Brain microvascular endothelial cell (primary cell): Measurements from ENCODE around the gene PLEKHA4.
A peak's percentile ranks its signal among the peaks of the same experiment; 100 is the strongest.

Source experiments
- DNase-seq: peaks from one replicate; pipeline ENCODE4 v3.0.0-alpha.2; 2020
- H3K27ac ChIP-seq: fragments of 250-450 bp; sonication (Bioruptor Pico); 2 replicates; pipeline ENCODE4 v1.5.1; 2020; ENCODE audit warnings: mild to moderate bottlenecking, moderate library complexity
- H3K27me3 ChIP-seq: fragments of 250-450 bp; sonication (Bioruptor Pico); replicated peaks from 2 replicates; pipeline ENCODE4 v1.5.1; 2020; ENCODE audit warnings: mild to moderate bottlenecking
- H3K36me3 ChIP-seq: fragments of 250-450 bp; sonication (Bioruptor Pico); replicated peaks from 2 replicates; pipeline ENCODE4 v1.5.1; 2020; ENCODE audit warnings: mild to moderate bottlenecking
- H3K4me3 ChIP-seq: 2 replicates; pipeline ENCODE4 v1.5.1; 2011; ENCODE audit warnings: low read depth, mild to moderate bottlenecking, control low read depth, low read length, moderate library complexity
- in situ Hi-C: cut with HindIII; loops from 2 replicates; pipeline ENCODE4 v1.10.0; 2017; ENCODE audit warnings: low sequenced_read_pairs, low pct_ligation_motif_present
- TF ChIP-seq, protein P1 (sequence below): IDR thresholded peaks from 2 replicates; pipeline ENCODE4 v1.5.1; 2011; ENCODE audit warnings: low read depth, mild to moderate bottlenecking, moderate library complexity, low read length, control low read depth, inconsistent platforms; ENCODE audit errors: missing control alignments

The PLEKHA4 gene

GRCh38 chr19:48867123-48867745 lies 1.2 kb downstream of the PLEKHA4 start:
- Histone ChIP-seq H3K27me3 (no peaks in the 10 kb centered on the region), H3K36me3 (peaks cover 2% of the 10 kb centered on the region), H3K27ac (no peak overlapping the region), H3K4me3 (peak overlapping the region; percentile 60)
- TF ChIP-seq, protein P1, sequence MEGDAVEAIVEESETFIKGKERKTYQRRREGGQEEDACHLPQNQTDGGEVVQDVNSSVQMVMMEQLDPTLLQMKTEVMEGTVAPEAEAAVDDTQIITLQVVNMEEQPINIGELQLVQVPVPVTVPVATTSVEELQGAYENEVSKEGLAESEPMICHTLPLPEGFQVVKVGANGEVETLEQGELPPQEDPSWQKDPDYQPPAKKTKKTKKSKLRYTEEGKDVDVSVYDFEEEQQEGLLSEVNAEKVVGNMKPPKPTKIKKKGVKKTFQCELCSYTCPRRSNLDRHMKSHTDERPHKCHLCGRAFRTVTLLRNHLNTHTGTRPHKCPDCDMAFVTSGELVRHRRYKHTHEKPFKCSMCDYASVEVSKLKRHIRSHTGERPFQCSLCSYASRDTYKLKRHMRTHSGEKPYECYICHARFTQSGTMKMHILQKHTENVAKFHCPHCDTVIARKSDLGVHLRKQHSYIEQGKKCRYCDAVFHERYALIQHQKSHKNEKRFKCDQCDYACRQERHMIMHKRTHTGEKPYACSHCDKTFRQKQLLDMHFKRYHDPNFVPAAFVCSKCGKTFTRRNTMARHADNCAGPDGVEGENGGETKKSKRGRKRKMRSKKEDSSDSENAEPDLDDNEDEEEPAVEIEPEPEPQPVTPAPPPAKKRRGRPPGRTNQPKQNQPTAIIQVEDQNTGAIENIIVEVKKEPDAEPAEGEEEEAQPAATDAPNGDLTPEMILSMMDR = no peak
- in situ Hi-C loops = no loop called here
- DNase-seq = no peak

DNA sequence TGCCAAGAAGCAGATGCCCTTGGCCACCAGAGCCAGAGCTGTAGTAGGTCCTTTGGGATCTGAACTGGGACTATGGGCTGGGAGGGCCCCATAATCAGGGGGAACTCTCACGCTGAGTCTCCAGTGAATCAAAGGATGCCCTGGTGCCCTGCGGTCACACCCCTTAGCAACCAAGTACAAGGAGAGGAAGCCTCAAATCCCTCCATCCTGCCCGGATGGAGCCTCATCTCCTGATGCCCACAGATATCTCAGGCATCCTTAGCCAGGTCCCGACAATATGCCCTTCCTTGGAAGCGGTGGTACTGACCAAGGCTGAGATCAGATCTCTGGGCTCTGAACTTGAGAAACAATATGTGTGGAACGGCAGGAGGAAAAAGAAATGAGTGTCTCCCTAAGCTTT lies 1.7 kb downstream of the PLEKHA4 start:
- H3K4me3 ChIP-seq = no peak overlapping the region
- TF ChIP-seq, protein P1 = no peak
- H3K27ac ChIP-seq = no peak overlapping the region
- no peak for DNase-seq
- in situ Hi-C loops = no loop called here
- peaks cover 2% of the 10 kb centered on the region for H3K36me3 ChIP-seq
- no peaks in the 10 kb centered on the region for H3K27me3 ChIP-seq

DNA sequence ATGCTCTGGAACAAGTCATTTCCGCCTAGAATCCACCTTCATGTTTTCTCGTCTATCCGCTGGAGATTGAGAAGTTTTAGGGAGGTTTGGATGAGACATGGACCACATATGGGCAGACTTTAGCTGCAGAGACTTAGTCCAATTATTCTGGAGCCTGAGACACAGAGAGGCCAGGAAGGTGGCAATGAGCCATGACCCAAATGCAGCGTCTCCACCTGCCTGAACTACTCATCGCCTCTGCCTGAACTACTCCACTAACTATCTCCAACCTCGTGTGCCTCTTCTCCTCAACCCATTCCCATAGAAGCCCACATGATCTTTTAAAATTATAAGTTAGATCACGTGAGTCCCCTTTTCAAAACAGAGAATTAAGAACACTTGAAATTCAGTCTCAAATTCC lies 5.6 kb downstream of the PLEKHA4 start:
- TF ChIP-seq, protein P1 = no peak
- H3K36me3 ChIP-seq = peaks cover 10% of the 10 kb centered on the region
- no peak overlapping the region for H3K27ac ChIP-seq
- in situ Hi-C loops = no loop called here
- no peaks in the 10 kb centered on the region for H3K27me3 ChIP-seq
- no peak overlapping the region for H3K4me3 ChIP-seq
- DNase-seq = no peak

- H3K36me3 ChIP-seq = peaks cover 10% of the 10 kb centered on the region
- H3K27me3 ChIP-seq = no peaks in the 10 kb centered on the region
- H3K4me3 ChIP-seq = no peak overlapping the region
- in situ Hi-C loops = no loop called here
- no peak overlapping the region for H3K27ac ChIP-seq
- TF ChIP-seq, protein P1 = no peak
- DNase-seq = no peak
These were observed 7.1 kb downstream of the PLEKHA4 start for GRCh38 chr19:48861313-48861712.

DNA sequence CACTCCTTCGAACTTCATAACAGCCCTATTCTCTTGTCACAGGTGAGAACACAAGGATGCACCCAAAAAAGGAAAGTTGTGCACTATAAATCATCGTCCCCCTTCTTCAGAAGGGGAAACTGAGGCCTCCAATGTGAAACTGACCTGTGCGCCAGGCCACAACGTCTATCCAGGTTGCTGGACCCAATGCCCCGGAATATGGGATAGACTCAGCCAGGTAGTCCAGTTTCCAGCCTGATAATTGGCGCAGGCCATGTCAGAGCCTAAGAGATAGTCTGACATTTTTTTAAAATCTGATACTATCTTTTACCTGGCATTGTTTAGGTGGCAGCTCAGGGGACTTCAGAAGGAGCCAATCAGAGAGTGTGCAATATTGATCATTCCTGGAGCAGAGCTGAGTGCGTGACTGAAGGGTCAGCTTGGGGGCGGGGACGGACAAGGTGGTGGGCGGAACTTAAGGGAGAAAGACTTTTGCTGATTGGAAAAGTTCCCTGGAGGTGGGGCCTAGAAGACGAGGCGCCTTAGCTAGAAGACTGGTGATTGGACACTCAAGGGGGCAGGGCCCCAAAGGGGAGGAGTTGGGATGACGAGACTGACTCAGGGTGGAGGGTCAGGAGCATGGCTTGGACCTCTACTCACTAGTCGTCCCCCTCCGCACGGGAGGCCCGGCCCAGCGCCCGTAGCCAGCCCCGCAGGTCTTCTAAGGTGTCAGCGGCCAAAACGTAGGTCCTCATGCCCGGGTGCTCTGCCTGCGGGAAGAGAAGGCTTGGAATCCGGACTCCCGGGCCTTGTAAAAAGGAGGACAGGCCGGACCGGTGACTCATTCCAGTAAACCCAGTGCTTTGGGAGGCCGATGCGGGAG lies 8.5 kb downstream of the PLEKHA4 start:
- TF ChIP-seq, protein P1 = no peak
- Histone ChIP-seq H3K27me3 (no peaks in the 10 kb centered on the region), H3K4me3 (no peak overlapping the region), H3K36me3 (peaks cover 10% of the 10 kb centered on the region), H3K27ac (no peak overlapping the region)
- in situ Hi-C loops = no loop called here
- no peak for DNase-seq
